ENCODE data around the gene MAZ. TPM values are rescaled to one million over a fixed set of nuclear protein-coding genes. Genes with fewer than 3 reads are reported as not detected.

MAZ gene
- total and polyA plus RNA-seq, 2 of the 8 experiments (the other 6 are each of a cell fraction or from before 2014, with no cell fraction given): 219 to 380 TPM

- Histone ChIP-seq H3K9me3 (ENCODE audit: insufficient read depth in 2 of 2, low read depth in 1 of 2, low read length in 1 of 2) (no peaks in the 10 kb centered on the region), H2BK12ac (ENCODE audit: low read depth, low read length) (no peak overlapping the region), H3K56ac (replicated peaks; ENCODE audit: insufficient read length, low read depth, low read length) (no peak overlapping the region), H3K4me3 (ENCODE audit: extremely low read depth in 1 of 4, insufficient read depth in 2 of 4, low read depth in 3 of 4, low read length in 4 of 4) (no peak overlapping the region; a peak in 1 of 8 replicates), H3K79me1 (ENCODE audit: low read depth, low read length) (peaks cover 5% of the 10 kb centered on the region; the same call in 1 of the 2 replicates), H3K27me3 (replicated peaks in 1 of 4; ENCODE audit: control insufficient read depth in 3 of 4, extremely low read depth in 1 of 4, insufficient read depth in 3 of 4, low read length in 3 of 4) (no peaks in the 10 kb centered on the region), H3K23ac (ENCODE audit: insufficient read length) (no peak overlapping the region), H4K91ac (replicated peaks; ENCODE audit: insufficient read length, low read length) (no peak overlapping the region), H2AFZ (ENCODE audit: low read length) (no peak overlapping the region), H3K18ac (ENCODE audit: extremely low read depth, low read length) (no peak overlapping the region), H3K79me2 (ENCODE audit: control insufficient read depth in 1 of 2, insufficient read depth in 2 of 2, low read length in 2 of 2) (peaks cover 0 to 18% of the 10 kb centered on the region in 2 experiments; a peak in 1 of 4 replicates), H3K36me3 (ENCODE audit: control insufficient read depth in 2 of 4, insufficient read depth in 4 of 4, low read length in 3 of 4) (peaks cover 12 to 23% (median 18%) of the 10 kb centered on the region in 4 experiments), H3K27ac (ENCODE audit: low read depth, low read length) (no peak overlapping the region), H3K4me1 (replicated peaks in 1 of 4; ENCODE audit: control insufficient read depth in 3 of 4, insufficient read depth in 4 of 4, low read length in 3 of 4) (peaks cover 0 to 9% (median 5%) of the 10 kb centered on the region in 4 experiments; a peak in 5 of 7 replicates), H2BK120ac (replicated peaks; ENCODE audit: low read depth, low read length) (no peak overlapping the region), H2BK5ac (ENCODE audit: low read depth, low read length) (no peak overlapping the region), H3K23me2 (ENCODE audit: low read depth, low read length) (peaks cover 4% of the 10 kb centered on the region), H4K8ac (ENCODE audit: extremely low read depth, insufficient read depth, low read length) (no peak overlapping the region), H3K9ac (replicated peaks in 1 of 4; ENCODE audit: extremely low read depth in 1 of 4, low read depth in 3 of 4, low read length in 3 of 4) (no peak overlapping the region; a peak in 1 of 7 replicates), H3K14ac (ENCODE audit: insufficient read length) (no peak overlapping the region), H2BK20ac (ENCODE audit: low read length) (no peak overlapping the region), H4K5ac (ENCODE audit: insufficient read length, low read depth, low read length) (no peak overlapping the region), H2BK15ac (ENCODE audit: low read length) (no peak overlapping the region), H2AK5ac (ENCODE audit: low read depth, low read length) (no peak overlapping the region), H3K4me2 (ENCODE audit: insufficient read depth in 1 of 2, low read depth in 2 of 2, low read length in 2 of 2) (no peak overlapping the region), H4K20me1 (replicated peaks in 1 of 2; ENCODE audit: control insufficient read depth in 1 of 2, insufficient read depth in 2 of 2, low read length in 2 of 2) (peaks cover 2 to 4% of the 10 kb centered on the region in 2 experiments), H3K4ac (replicated peaks; ENCODE audit: insufficient read length, low read depth, low read length) (no peak overlapping the region)
- TF ChIP-seq TCF12 (IDR thresholded peaks at IDR 0.05; ENCODE audit: low read depth, low read length): no peak
- TF ChIP-seq, protein P1, sequence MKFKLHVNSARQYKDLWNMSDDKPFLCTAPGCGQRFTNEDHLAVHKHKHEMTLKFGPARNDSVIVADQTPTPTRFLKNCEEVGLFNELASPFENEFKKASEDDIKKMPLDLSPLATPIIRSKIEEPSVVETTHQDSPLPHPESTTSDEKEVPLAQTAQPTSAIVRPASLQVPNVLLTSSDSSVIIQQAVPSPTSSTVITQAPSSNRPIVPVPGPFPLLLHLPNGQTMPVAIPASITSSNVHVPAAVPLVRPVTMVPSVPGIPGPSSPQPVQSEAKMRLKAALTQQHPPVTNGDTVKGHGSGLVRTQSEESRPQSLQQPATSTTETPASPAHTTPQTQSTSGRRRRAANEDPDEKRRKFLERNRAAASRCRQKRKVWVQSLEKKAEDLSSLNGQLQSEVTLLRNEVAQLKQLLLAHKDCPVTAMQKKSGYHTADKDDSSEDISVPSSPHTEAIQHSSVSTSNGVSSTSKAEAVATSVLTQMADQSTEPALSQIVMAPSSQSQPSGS (IDR thresholded peaks at IDR 0.05; ENCODE audit: low read length): no peak
- DNase-seq (ENCODE audit: low read depth in 1 of 2, low spot score in 2 of 2): no peak
- WGBS, 2 experiments (ENCODE audit: extremely low coverage in 1 of 2, insufficient coverage in 1 of 2, insufficient read length in 1 of 2, insufficient replicate concordance in 2 of 2, low coverage in 1 of 2, low lambda C conversion rate in 2 of 2, missing lambda C conversion rate in 1 of 2): 85% methylated on average over 10 of the region's 11 CpGs; no CpG with 5 or more reads in 1 of the 2 experiments
- FAIRE-seq: no peak
- CTCF ChIA-PET (ENCODE audit: partially characterized antibody): interaction anchor here (1.0 to 17.5 kb wide), 9 partner anchors 9 to 234 kb away, joined by 3 to 212 read pairs (median 5); partner anchors contain the start of gene MAZ
- POLR2A ChIA-PET (ENCODE audit: partially characterized antibody): interaction anchor here (0.6 to 16.6 kb wide), 11 partner anchors 9 to 211 kb away, joined by 3 to 167 read pairs (median 5); no protein-coding TSS in a partner anchor
Observed at GRCh38 chr16:29820730-29821642, 14.7 kb downstream of the MAZ start.

Data from H1 (cell line).